Omental fat pad (tissue), 4 donors: ENCODE data around the gene MT1E. TPM values are rescaled to one million over a fixed set of nuclear protein-coding genes. Genes with fewer than 3 reads are reported as not detected.

ENCODE experiments used
- ATAC-seq: fragments of 150-250 bp; one replicate; pipeline ENCODE4 v1.9.1; 2016; ENCODE audit warnings: mild to moderate bottlenecking, moderate library complexity; ENCODE audit not compliant: low FRiP score
- DNase-seq: peaks from one replicate; pipeline ENCODE4 v3.0.0-alpha.2; 2019; ENCODE audit warnings: low spot score
- total RNA-seq, 4 donors: library from RNA; depleted of rRNA; stranded (reverse); fragments of >200 nt; gene quantifications; one replicate each; pipeline ENCODE4 v1.1.0, GENCODE V29; 2016
- TF ChIP-seq, protein P1 (sequence below), 3 donors: fragments of 450-650 bp; IDR thresholded peaks; one replicate each; pipeline ENCODE4 v1.5.1; 2016 to 2017; ENCODE audit warnings: antibody characterized with exemption in 3 of 3, mild to moderate bottlenecking in 3 of 3, moderate library complexity in 2 of 3

MT1E gene
- total RNA-seq, 4 donors from 2014 or later: 386 to 3,925 (median 1,028) TPM

- ATAC-seq (peak; percentile 60), DNase-seq (no peak)
- TF ChIP-seq, protein P1, sequence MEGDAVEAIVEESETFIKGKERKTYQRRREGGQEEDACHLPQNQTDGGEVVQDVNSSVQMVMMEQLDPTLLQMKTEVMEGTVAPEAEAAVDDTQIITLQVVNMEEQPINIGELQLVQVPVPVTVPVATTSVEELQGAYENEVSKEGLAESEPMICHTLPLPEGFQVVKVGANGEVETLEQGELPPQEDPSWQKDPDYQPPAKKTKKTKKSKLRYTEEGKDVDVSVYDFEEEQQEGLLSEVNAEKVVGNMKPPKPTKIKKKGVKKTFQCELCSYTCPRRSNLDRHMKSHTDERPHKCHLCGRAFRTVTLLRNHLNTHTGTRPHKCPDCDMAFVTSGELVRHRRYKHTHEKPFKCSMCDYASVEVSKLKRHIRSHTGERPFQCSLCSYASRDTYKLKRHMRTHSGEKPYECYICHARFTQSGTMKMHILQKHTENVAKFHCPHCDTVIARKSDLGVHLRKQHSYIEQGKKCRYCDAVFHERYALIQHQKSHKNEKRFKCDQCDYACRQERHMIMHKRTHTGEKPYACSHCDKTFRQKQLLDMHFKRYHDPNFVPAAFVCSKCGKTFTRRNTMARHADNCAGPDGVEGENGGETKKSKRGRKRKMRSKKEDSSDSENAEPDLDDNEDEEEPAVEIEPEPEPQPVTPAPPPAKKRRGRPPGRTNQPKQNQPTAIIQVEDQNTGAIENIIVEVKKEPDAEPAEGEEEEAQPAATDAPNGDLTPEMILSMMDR (IDR thresholded peaks at IDR 0.05): no peak
These were observed 12.5 kb downstream of the MT1E start, which contains the start of gene MT1A for GRCh38 chr16:56637814-56638750. MT1A (plus strand) TSS chr16:56638666; CDS start chr16:56638739, 73 bp downstream.

- ATAC-seq (no peak), DNase-seq (no peak)
- TF ChIP-seq, protein P1 (IDR thresholded peaks at IDR 0.05): no peak
These were observed 13.5 kb downstream of the MT1E start for GRCh38 chr16:56639045-56639444.

DNA sequence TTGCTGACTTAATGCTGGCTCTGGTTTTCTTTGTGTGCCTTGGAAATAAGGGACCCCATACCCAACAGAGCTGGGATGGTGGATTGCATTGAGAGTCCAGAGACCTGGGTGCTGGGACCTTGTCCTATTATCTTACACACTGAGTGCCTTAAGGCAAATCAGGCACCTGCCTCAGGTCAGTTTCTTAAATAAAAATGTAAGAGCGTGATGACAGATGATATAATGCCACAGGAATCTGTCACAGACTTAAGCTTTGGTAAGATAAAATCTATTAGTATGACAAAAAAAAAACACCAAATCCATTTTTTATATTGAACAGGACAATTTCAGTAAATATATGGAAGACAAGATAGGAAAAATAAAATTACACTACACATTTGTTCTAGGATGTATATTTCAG is 14.5 kb downstream of the MT1E start:
- TF ChIP-seq, protein P1 (IDR thresholded peaks at IDR 0.05): no peak
- ATAC-seq: no peak
- DNase-seq: no peak

DNA sequence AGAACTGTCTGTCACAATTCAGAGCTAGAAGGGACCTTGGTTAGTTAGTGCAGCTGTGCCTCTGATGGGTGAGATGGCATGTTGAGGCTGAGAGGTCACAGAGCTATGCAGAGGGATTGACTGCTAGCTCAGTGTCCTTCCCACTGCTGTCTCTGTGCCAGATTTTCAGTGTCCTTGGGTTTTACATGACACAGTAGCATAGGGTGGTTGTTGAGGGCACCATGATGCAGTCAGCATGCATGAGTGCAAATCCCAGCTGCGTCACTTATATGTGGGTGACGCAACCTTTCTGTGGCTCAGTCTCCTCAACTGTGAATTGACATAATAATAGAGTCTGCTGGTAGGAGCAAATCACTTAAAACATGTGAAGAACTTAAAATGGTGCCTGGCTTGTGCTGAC is 15.6 kb downstream of the MT1E start:
- TF ChIP-seq, protein P1 (IDR thresholded peaks at IDR 0.05): no peak
- no peak for DNase-seq
- no peak for ATAC-seq

DNA sequence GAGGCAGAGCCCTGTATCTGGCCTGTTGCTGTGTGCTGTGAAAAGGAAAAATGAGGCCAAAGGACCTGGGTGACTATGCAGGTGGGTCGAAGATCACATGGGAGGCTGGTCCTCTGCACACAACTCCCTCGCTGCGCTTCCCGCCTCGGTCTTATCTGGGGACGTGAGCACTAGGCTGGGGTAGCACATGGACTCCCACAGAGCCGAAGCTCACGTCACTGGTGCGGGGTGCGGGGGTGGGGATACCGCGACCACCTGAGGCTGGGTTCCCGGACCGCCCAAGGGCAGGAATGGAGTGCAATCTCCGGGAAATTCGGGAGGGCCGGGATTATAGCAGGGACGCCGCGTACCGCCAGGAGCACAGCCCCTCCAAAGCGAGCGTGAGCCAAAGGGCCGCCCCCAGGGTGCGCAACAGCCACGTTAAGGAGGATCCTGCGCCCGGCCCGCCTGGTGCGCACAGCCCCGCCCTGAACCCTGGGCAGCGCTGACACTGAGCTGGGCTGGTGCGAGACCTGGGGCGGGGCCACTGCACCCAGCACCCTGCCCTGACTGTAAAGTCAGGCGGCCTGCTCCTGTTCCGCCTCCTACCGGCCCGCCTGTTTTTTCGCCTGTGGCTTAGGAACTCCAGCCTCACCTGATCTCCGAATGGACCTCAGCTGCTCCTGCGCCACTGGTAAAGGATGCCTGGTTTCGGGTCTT is 17.6 kb downstream of the MT1E start:
- TF ChIP-seq, protein P1 (IDR thresholded peaks at IDR 0.05): no peak
- peak; percentile 68 for DNase-seq
- peak; percentile 95 for ATAC-seq

GRCh38 chr16:56643833-56644232 is 18.3 kb downstream of the MT1E start:
- ATAC-seq (no peak), DNase-seq (no peak)
- TF ChIP-seq, protein P1 (IDR thresholded peaks at IDR 0.05): no peak
